GM21447 (cell line): Measurements from ENCODE around the gene NPFFR1.
A peak's percentile ranks its signal among the peaks of the same experiment; 100 is the strongest.
"Not testable (repeated sequence)": the region's sequence is repeated elsewhere in the genome, so short reads cannot be mapped to it uniquely, and the experiment has no call there.

ENCODE experiments used
- ATAC-seq: cut with Tn5 transposase; IDR thresholded peaks from one replicate; pipeline ENCODE4 v1.9.1; 2021; ENCODE audit not compliant: unreplicated experiment

NPFFR1 gene

GRCh38 chr10:70228491-70228890, 55.3 kb downstream of the NPFFR1 start:
- ATAC-seq, result no peak

GRCh38 chr10:70227548-70228320, 56.1 kb downstream of the NPFFR1 start:
- no peak for ATAC-seq

GRCh38 chr10:70223728-70224127, 60.1 kb downstream of the NPFFR1 start:
- no peak for ATAC-seq

GRCh38 chr10:70222811-70223447, 60.9 kb downstream of the NPFFR1 start:
- not testable (repeated sequence) for ATAC-seq

GRCh38 chr10:70222340-70222794, 61.4 kb downstream of the NPFFR1 start:
- no peak for ATAC-seq

GRCh38 chr10:70221030-70221429, 62.8 kb downstream of the NPFFR1 start:
- peak; percentile 23 for ATAC-seq

GRCh38 chr10:70212879-70213278, 70.9 kb downstream of the NPFFR1 start:
- no peak for ATAC-seq

GRCh38 chr10:70212277-70212676, 71.5 kb downstream of the NPFFR1 start:
- ATAC-seq, result no peak

- no peak for ATAC-seq
Observed at GRCh38 chr10:70206762-70207161, 77.0 kb downstream of the NPFFR1 start.

- ATAC-seq, result no peak
Observed at GRCh38 chr10:70201105-70201504, 82.7 kb downstream of the NPFFR1 start.

GRCh38 chr10:70198696-70199466, 84.9 kb downstream of the NPFFR1 start:
- ATAC-seq, result no peak
